Caco-2 (cell line): Measurements from ENCODE around the gene CORO2B. TPM values are rescaled to one million over a fixed set of nuclear protein-coding genes. Genes with fewer than 3 reads are reported as not detected.
"Not testable (repeated sequence)": the region's sequence is repeated elsewhere in the genome, so short reads cannot be mapped to it uniquely, and the experiment has no call there.

ENCODE experiments used
- BruUV-seq: library from RNA; stranded (reverse); fragments of 400-500 nt; replicated peaks from 2 replicates; lab custom pipeline; 2021; lab: Mats Ljungman, UMichigan
- CTCF ChIA-PET: fragments of 300-600 bp; sonication (Branson Sonifier 250); formaldehyde crosslinking; loops from one replicate; lab custom pipeline; 2022; ENCODE audit warnings: antibody characterized with exemption; lab: Charles Lee
- POLR2A ChIA-PET: fragments of 300-600 bp; sonication (Branson Sonifier 250); formaldehyde crosslinking; loops from one replicate; lab custom pipeline; 2022; ENCODE audit warnings: antibody characterized with exemption; lab: Charles Lee
- DNase-seq, 2 experiments: peaks; one replicate each; pipeline versions ENCODE4 v3.0.0 to v3.0.0-alpha.2; 2020 to 2022
- H3K27me3 ChIP-seq: replicated peaks from 2 replicates; pipeline ENCODE4 v1.6.0; 2011; ENCODE audit warnings: low read length; ENCODE audit not compliant: control insufficient read depth, insufficient read depth
- H3K36me3 ChIP-seq: 2 replicates; pipeline ENCODE4 v1.5.1; 2011; ENCODE audit warnings: low read length; ENCODE audit not compliant: control insufficient read depth, insufficient read depth
- H3K4me1 ChIP-seq: fragments of 250-450 bp; sonication (Bioruptor Pico); 2 replicates; pipeline ENCODE4 v1.5.1; 2020; ENCODE audit warnings: mild to moderate bottlenecking
- H3K4me3 ChIP-seq: 2 replicates; pipeline ENCODE4 v1.5.1; 2011; ENCODE audit warnings: low read depth, mild to moderate bottlenecking, control low read depth, low read length
- H3K9me3 ChIP-seq: fragments of 250-450 bp; sonication (Bioruptor Pico); 2 replicates; pipeline ENCODE4 v1.5.1; 2020; ENCODE audit warnings: mild to moderate bottlenecking, moderate library complexity
- H3K27ac Mint-ChIP-seq: one replicate; pipeline ENCODE4 v1.8.0; 2022; ENCODE audit warnings: mixed read lengths; ENCODE audit not compliant: unreplicated experiment
- H3K27me3 Mint-ChIP-seq: one replicate; pipeline ENCODE4 v1.8.0; 2022; ENCODE audit warnings: mixed read lengths; ENCODE audit not compliant: insufficient read depth, unreplicated experiment
- H3K36me3 Mint-ChIP-seq: one replicate; pipeline ENCODE4 v1.8.0; 2022; ENCODE audit warnings: mild to moderate bottlenecking, mixed read lengths; ENCODE audit not compliant: insufficient read depth, unreplicated experiment
- H3K4me1 Mint-ChIP-seq: one replicate; pipeline ENCODE4 v1.8.0; 2022; ENCODE audit warnings: low read depth, mixed read lengths; ENCODE audit not compliant: unreplicated experiment
- H3K4me3 Mint-ChIP-seq: one replicate; pipeline ENCODE4 v1.8.0; 2022; ENCODE audit warnings: mild to moderate bottlenecking, moderate library complexity, mixed read lengths; ENCODE audit not compliant: unreplicated experiment
- H3K9me3 Mint-ChIP-seq: one replicate; pipeline ENCODE4 v1.8.0; 2022; ENCODE audit warnings: mixed read lengths; ENCODE audit not compliant: unreplicated experiment
- CTCF ChIP-seq, 2 experiments: fragments of 200-600 bp in 1 of 2; IDR thresholded peaks; 1 replicate in 1 of 2; 2 replicates in 1 of 2; pipeline versions ENCODE4 v1.5.1 to v1.8.0; 2011 to 2022; ENCODE audit warnings: antibody characterized with exemption in 1 of 2, control low read depth in 1 of 2, inconsistent platforms in 1 of 2, low read depth in 1 of 2, low read length in 1 of 2, mild to moderate bottlenecking in 1 of 2, moderate library complexity in 1 of 2; ENCODE audit not compliant: insufficient read depth in 1 of 2, severe bottlenecking in 1 of 2, unreplicated experiment in 1 of 2
- intact Hi-C: fragments of 100-400 bp; cut with micrococcal nuclease; formaldehyde crosslinking; loops from one replicate; pipeline ENCODE4 v1.10.0; 2022; ENCODE audit not compliant: unreplicated experiment
- total RNA-seq: library from RNA; stranded (reverse); gene quantifications from 2 replicates; pipeline ENCODE4 v1.2.3, GENCODE V29; 2022

Gene CORO2B
- total RNA-seq, 1 experiment from 2014 or later, result 0.25 TPM

GRCh38 chr15:68646696-68647095 lies 67.9 kb downstream of the CORO2B start:
- Mint-ChIP-seq H3K4me3 (no peak overlapping the region), H3K27ac (no peak overlapping the region), H3K36me3 (no peaks in the 10 kb centered on the region), H3K4me1 (no peaks in the 10 kb centered on the region), H3K27me3 (no peaks in the 10 kb centered on the region), H3K9me3 (no peaks in the 10 kb centered on the region)
- POLR2A ChIA-PET, result no interaction called here
- H3K4me3 ChIP-seq, result no peak overlapping the region
- no peak for TF ChIP-seq CTCF (IDR thresholded peaks at IDR 0.05; ENCODE audit: insufficient read depth in 1 of 2, low read depth in 1 of 2, low read length in 1 of 2, severe bottlenecking in 1 of 2, unreplicated experiment in 1 of 2)
- no peak for DNase-seq
- no TSS peak for BruUV-seq
- H3K4me1 ChIP-seq, result no peaks in the 10 kb centered on the region
- H3K9me3 ChIP-seq, result no peaks in the 10 kb centered on the region
- H3K36me3 ChIP-seq, result no peaks in the 10 kb centered on the region
- no peaks in the 10 kb centered on the region for H3K27me3 ChIP-seq
- CTCF ChIA-PET, result no interaction called here
- intact Hi-C loops, result no loop called here

DNA sequence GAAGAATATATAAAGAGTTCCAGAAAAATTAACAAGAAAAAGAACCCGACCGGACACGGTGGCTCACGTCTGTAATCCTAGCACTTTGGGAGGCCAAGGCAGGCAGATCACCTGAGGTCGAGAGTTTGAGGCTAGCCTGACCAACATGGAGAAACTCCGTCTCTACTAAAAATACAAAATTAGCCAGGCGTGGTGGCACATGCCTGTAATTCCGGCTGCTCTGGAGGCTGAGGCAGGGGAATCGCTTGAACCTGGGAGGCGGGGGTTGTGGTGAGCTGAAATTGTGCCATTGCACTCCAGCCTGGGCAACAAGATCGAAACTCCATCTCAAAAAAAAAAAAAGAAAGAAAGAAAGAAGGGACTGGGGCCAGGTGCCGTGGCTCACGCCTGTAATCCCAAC lies 68.6 kb downstream of the CORO2B start:
- H3K36me3 Mint-ChIP-seq, intact Hi-C loops, H3K4me3 Mint-ChIP-seq, POLR2A ChIA-PET, H3K4me3 ChIP-seq, BruUV-seq, H3K4me1 ChIP-seq, H3K27ac Mint-ChIP-seq, H3K9me3 ChIP-seq, H3K27me3 Mint-ChIP-seq, H3K27me3 ChIP-seq, H3K9me3 Mint-ChIP-seq, H3K4me1 Mint-ChIP-seq, H3K36me3 ChIP-seq, DNase-seq: not testable (repeated sequence)
- CTCF ChIA-PET, result interaction anchor here (0.6 to 0.7 kb wide), 2 partner anchors 8 to 278 kb away, joined by 5 to 9 read pairs; no protein-coding TSS in a partner anchor

GRCh38 chr15:68650901-68651709 lies 72.3 kb downstream of the CORO2B start:
- BruUV-seq, result no TSS peak
- intact Hi-C loops, result no loop called here
- no peak overlapping the region for H3K27ac Mint-ChIP-seq
- H3K4me3 ChIP-seq, result no peak overlapping the region
- H3K36me3 ChIP-seq, result no peaks in the 10 kb centered on the region
- no peak overlapping the region for H3K4me3 Mint-ChIP-seq
- TF ChIP-seq CTCF (IDR thresholded peaks at IDR 0.05; ENCODE audit: insufficient read depth in 1 of 2, low read depth in 1 of 2, low read length in 1 of 2, severe bottlenecking in 1 of 2, unreplicated experiment in 1 of 2), result peak; percentile 51 to 54
- H3K9me3 ChIP-seq, result no peaks in the 10 kb centered on the region
- H3K27me3 Mint-ChIP-seq, result no peaks in the 10 kb centered on the region
- no peaks in the 10 kb centered on the region for H3K4me1 ChIP-seq
- no peaks in the 10 kb centered on the region for H3K9me3 Mint-ChIP-seq
- H3K36me3 Mint-ChIP-seq, result no peaks in the 10 kb centered on the region
- H3K4me1 Mint-ChIP-seq, result no peaks in the 10 kb centered on the region
- ChIA-PET CTCF (no interaction called here), POLR2A (no interaction called here)
- no peaks in the 10 kb centered on the region for H3K27me3 ChIP-seq
- DNase-seq, result peak in 1 of 2 experiments; percentile 65
